GM12864 (cell line): ENCODE results near the gene AEBP2.

Source experiments
- DNase-seq: peaks from one replicate; pipeline ENCODE4 v3.0.0-alpha.2; 2011; ENCODE audit warnings: low read depth
- H3K4me3 ChIP-seq: 2 replicates; pipeline ENCODE4 v1.5.1; 2011; ENCODE audit warnings: mild to moderate bottlenecking, low read depth, low read length, control low read depth
- TF ChIP-seq, protein P1 (sequence below): IDR thresholded peaks from 2 replicates; pipeline ENCODE4 v1.5.1; 2011; ENCODE audit warnings: low read depth, mild to moderate bottlenecking, moderate library complexity, low read length, control low read depth, inconsistent platforms; ENCODE audit errors: missing control alignments

Gene AEBP2

DNA sequence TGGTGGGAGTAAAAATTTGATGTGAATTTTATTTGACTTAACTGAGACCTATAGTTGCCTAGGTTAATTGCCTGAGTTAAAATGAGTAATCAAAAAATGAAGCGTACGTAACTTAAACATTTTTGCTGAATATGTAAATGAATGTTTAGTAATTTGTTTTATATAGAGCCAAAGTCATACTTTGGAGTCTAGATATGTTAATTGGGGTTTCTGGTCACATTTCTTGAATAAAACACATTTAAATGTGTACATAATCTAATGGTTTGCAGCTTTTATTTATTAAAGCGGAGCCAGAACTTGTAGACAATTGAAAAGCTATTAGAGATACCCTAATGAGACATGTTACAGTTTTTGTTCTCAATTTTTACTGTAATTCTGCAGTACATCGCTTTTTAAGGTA is 71.2 kb downstream of the AEBP2 start:
- H3K4me3 ChIP-seq, result no peak overlapping the region
- TF ChIP-seq, protein P1, sequence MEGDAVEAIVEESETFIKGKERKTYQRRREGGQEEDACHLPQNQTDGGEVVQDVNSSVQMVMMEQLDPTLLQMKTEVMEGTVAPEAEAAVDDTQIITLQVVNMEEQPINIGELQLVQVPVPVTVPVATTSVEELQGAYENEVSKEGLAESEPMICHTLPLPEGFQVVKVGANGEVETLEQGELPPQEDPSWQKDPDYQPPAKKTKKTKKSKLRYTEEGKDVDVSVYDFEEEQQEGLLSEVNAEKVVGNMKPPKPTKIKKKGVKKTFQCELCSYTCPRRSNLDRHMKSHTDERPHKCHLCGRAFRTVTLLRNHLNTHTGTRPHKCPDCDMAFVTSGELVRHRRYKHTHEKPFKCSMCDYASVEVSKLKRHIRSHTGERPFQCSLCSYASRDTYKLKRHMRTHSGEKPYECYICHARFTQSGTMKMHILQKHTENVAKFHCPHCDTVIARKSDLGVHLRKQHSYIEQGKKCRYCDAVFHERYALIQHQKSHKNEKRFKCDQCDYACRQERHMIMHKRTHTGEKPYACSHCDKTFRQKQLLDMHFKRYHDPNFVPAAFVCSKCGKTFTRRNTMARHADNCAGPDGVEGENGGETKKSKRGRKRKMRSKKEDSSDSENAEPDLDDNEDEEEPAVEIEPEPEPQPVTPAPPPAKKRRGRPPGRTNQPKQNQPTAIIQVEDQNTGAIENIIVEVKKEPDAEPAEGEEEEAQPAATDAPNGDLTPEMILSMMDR, result no peak
- DNase-seq, result no peak

DNA sequence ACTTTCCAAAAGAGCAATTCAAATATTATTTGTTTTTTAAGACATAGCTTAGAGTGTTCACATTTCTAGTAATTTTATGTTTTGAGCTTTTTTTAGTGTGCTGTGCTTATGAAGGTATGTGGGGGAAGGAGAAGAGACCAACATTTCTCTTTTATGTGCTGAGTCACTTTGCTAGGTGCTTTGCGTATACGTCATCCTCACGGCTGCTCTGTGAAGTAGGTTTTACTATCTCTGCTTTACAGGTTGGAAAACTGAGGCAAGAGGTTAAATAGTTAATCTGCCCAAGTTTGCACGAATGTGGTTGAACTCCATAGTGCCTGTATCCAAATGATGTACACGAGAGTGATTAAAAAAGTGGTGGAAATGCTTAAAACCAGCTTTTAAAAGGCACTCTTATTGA is 75.9 kb downstream of the AEBP2 start:
- TF ChIP-seq, protein P1, result no peak
- no peak overlapping the region for H3K4me3 ChIP-seq
- no peak for DNase-seq

DNA sequence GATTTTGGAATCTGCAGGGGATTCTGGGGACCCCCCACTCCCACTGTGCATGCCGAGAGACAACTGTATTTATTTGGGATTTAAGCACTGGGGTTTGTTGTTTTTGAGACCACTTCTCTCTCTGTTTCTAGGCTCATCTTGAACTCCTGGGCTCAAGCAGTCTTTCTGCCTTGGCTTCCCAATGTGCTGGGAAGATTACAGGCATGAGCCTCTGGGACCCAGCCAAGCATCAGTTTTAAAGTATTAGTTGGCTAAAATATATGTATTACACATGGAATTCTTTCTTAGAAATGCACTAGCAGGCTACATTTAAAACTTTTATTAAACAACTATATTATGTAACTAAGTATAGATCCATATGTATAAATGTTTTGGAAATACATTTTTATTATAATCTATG is 78.3 kb downstream of the AEBP2 start:
- H3K4me3 ChIP-seq, result no peak overlapping the region
- TF ChIP-seq, protein P1, result no peak
- DNase-seq, result no peak

- no peak for DNase-seq
- TF ChIP-seq, protein P1, result no peak
Observed at GRCh38 chr12:19518209-19518608, 78.9 kb downstream of the AEBP2 start.

GRCh38 chr12:19520646-19521415 is 81.5 kb downstream of the AEBP2 start:
- no peak for DNase-seq
- TF ChIP-seq, protein P1, result no peak
- H3K4me3 ChIP-seq, result no peak overlapping the region

More at GRCh38 chr12:19518209-19518608, 78.9 kb downstream of the AEBP2 start:
- H3K4me3 ChIP-seq, result no peak overlapping the region

- no peak for DNase-seq
- H3K4me3 ChIP-seq, result no peak overlapping the region
- TF ChIP-seq, protein P1, result no peak
Observed at GRCh38 chr12:19525274-19525673, 86.0 kb downstream of the AEBP2 start.

GRCh38 chr12:19527866-19528265 is 88.6 kb downstream of the AEBP2 start:
- no peak overlapping the region for H3K4me3 ChIP-seq
- DNase-seq, result no peak
- TF ChIP-seq, protein P1, result no peak
